T-cell (primary cell): ENCODE data around the gene SLC4A11. TPM values are rescaled to one million over a fixed set of nuclear protein-coding genes. Genes with fewer than 3 reads are reported as not detected.

Experiments
- ATAC-seq, 4 experiments: fragments of 200-7000 bp in 3 of 4; fragments of 150-1000 bp in 1 of 4; cut with Tn5 transposase; replicated peaks in 1 of 4; 1 replicate in 3 of 4; 2 replicates in 1 of 4; pipeline ENCODE4 v1.10.0; 2021; ENCODE audit warnings: moderate library complexity in 3 of 4, mild to moderate bottlenecking in 2 of 4, moderate number of reproducible peaks in 1 of 4
- CTCF ChIA-PET, 2 donors: fragments of 300-600 bp; sonication (Branson Sonifier 250); formaldehyde crosslinking; loops; one replicate each; lab custom pipeline; 2022; ENCODE audit warnings: antibody characterized with exemption in 2 of 2; lab: Charles Lee
- POLR2A ChIA-PET, 2 donors: fragments of 300-600 bp; sonication (Branson Sonifier 250); formaldehyde crosslinking; loops; one replicate each; lab custom pipeline; 2022; ENCODE audit warnings: antibody characterized with exemption in 2 of 2; lab: Charles Lee
- DNase-seq, 35 experiments: peaks; one replicate each; pipeline versions ENCODE4 v3.0.0 to v3.0.0-alpha.2; 2013 to 2023
- H3K27ac ChIP-seq: one replicate; pipeline ENCODE4 v1.5.1; 2013; ENCODE audit warnings: low read length
- H3K27me3 ChIP-seq, 2 experiments: replicated peaks in 1 of 2; 1 replicate in 1 of 2; 2 replicates in 1 of 2; pipeline versions ENCODE4 v1.6.1 to v1.7.0; 2013; ENCODE audit warnings: low read length in 1 of 2, mixed read lengths in 1 of 2; ENCODE audit not compliant: control insufficient read depth in 2 of 2, insufficient read depth in 2 of 2; ENCODE audit errors: extremely low read depth in 1 of 2
- H3K36me3 ChIP-seq, 2 donors: 1 replicate in 1 of 2; 2 replicates in 1 of 2; pipeline versions ENCODE4 v1.6.1 to v1.7.0; 2013; ENCODE audit warnings: low read length in 1 of 2; ENCODE audit not compliant: control insufficient read depth in 2 of 2, insufficient read depth in 1 of 2; ENCODE audit errors: extremely low read depth in 1 of 2
- H3K4me1 ChIP-seq, 2 experiments: 1 replicate in 1 of 2; 2 replicates in 1 of 2; pipeline versions ENCODE4 v1.6.1 to v1.7.0; 2013; ENCODE audit warnings: low read length in 2 of 2, mixed read lengths in 1 of 2; ENCODE audit not compliant: insufficient read depth in 2 of 2, control insufficient read depth in 1 of 2; ENCODE audit errors: extremely low read depth in 1 of 2
- H3K4me3 ChIP-seq, 2 donors: 1 replicate in 1 of 2; 2 replicates in 1 of 2; pipeline versions ENCODE4 v1.5.1 to v1.7.0; 2013; ENCODE audit warnings: mild to moderate bottlenecking in 2 of 2, low read length in 1 of 2, moderate library complexity in 1 of 2; ENCODE audit not compliant: control insufficient read depth in 1 of 2; ENCODE audit errors: extremely low read depth in 1 of 2
- H3K9me3 ChIP-seq: 2 replicates; pipeline ENCODE4 v1.7.0; 2013
- H3K27ac Mint-ChIP-seq, 2 donors: one replicate each; pipeline ENCODE4 v1.8.0; 2020 to 2021; ENCODE audit warnings: mild to moderate bottlenecking in 2 of 2, mixed read lengths in 2 of 2
- H3K27me3 Mint-ChIP-seq, 2 donors: one replicate each; pipeline ENCODE4 v1.8.0; 2021 to 2022; ENCODE audit warnings: mixed read lengths in 2 of 2
- H3K36me3 Mint-ChIP-seq: one replicate; pipeline ENCODE4 v1.8.0; 2021; ENCODE audit warnings: mixed read lengths
- H3K4me1 Mint-ChIP-seq, 3 donors: one replicate each; pipeline ENCODE4 v1.8.0; 2020 to 2022; ENCODE audit warnings: mixed read lengths in 3 of 3, mild to moderate bottlenecking in 1 of 3
- H3K4me3 Mint-ChIP-seq, 3 donors: one replicate each; pipeline ENCODE4 v1.8.0; 2020 to 2022; ENCODE audit warnings: mild to moderate bottlenecking in 3 of 3, mixed read lengths in 3 of 3, moderate library complexity in 3 of 3
- H3K9me3 Mint-ChIP-seq, 3 donors: one replicate each; pipeline ENCODE4 v1.8.0; 2020 to 2022; ENCODE audit warnings: mixed read lengths in 3 of 3
- WGBS: methylation state at CpG from one replicate; pipeline ENCODE4 v1.1.5; 2013; ENCODE audit warnings: missing lambda C conversion rate; ENCODE audit not compliant: insufficient coverage; 5-methylcytosine and 5-hydroxymethylcytosine counted together
- total RNA-seq, 35 experiments: library from RNA in 6 of 35; stranded (reverse) in 6 of 35; fragments of 120-200 nt in 1 of 35; gene quantifications; one replicate each; pipeline versions ENCODE4 v1.2.1 to v1.2.4 and lab custom pipeline; 2013 to 2026

The SLC4A11 gene
- total RNA-seq, 5 donors from 2014 or later (not counting 1 experiment from before 2014, with no cell fraction given), result 0.43 to 3.9 (median 1.4) TPM

DNA sequence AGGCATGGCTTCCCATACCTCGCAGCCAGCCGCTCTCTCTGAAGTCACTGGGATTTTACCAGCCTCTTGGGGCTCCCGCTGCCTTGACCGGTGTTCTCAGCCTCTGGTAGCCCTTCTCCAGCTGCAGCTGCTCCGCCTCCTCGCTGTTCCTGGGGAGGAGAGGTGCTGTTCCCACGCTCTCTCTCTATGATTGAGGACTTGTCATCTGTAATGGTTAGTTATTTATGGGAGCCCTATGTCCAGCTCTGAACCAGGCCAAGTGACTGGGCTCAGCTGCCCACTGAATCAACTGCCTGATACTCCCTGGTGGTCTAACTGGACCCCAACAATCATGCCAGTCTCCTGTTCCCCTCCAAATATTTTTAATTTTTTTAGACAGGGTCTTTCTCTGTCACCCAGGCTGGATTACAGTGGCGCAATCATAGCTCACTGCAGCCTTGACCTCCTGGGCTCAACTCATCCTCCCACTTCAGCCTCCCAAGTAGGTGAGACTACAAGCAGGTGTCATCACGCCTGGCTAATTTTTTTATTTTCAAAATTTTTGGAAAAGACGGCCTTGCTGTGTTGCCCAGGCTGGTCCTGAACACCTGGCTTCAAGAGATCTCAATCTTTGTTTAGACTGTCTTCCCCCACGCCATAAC, 4.8 kb upstream of the SLC4A11 start:
- Mint-ChIP-seq H3K9me3 (no peaks in the 10 kb centered on the region), H3K4me3 (no peak overlapping the region), H3K36me3 (no peaks in the 10 kb centered on the region), H3K27me3 (peaks cover 26 to 40% of the 10 kb centered on the region in 2 donors), H3K27ac (no peak overlapping the region), H3K4me1 (peaks cover 9 to 13% (median 9%) of the 10 kb centered on the region in 3 donors)
- no peaks in the 10 kb centered on the region for H3K9me3 ChIP-seq
- WGBS, result 89% methylated on average over 5 of the region's 11 CpGs
- ChIA-PET POLR2A (no interaction called here), CTCF (no interaction called here)
- H3K27ac ChIP-seq, result no peak overlapping the region
- H3K36me3 ChIP-seq, result no peaks in the 10 kb centered on the region
- ATAC-seq (no peak), DNase-seq (no peak)
- no peak overlapping the region for H3K4me3 ChIP-seq
- H3K27me3 ChIP-seq, result peaks cover 0 to 66% of the 10 kb centered on the region in 2 experiments
- peaks cover 0 to 18% of the 10 kb centered on the region in 2 experiments for H3K4me1 ChIP-seq

- H3K27ac ChIP-seq, result no peak overlapping the region
- H3K9me3 Mint-ChIP-seq, result no peaks in the 10 kb centered on the region
- ChIA-PET POLR2A (no interaction called here), CTCF (no interaction called here)
- H3K27me3 Mint-ChIP-seq, result peaks cover 26 to 36% of the 10 kb centered on the region in 2 donors
- ATAC-seq (no peak), DNase-seq (no peak)
- H3K36me3 ChIP-seq, result no peaks in the 10 kb centered on the region
- peaks cover 7 to 13% (median 10%) of the 10 kb centered on the region in 3 donors for H3K4me1 Mint-ChIP-seq
- no peak overlapping the region for H3K27ac Mint-ChIP-seq
- H3K36me3 Mint-ChIP-seq, result no peaks in the 10 kb centered on the region
- H3K4me3 Mint-ChIP-seq, result no peak overlapping the region
- peaks cover 0 to 24% of the 10 kb centered on the region in 2 experiments for H3K4me1 ChIP-seq
- no peak overlapping the region for H3K4me3 ChIP-seq
- H3K27me3 ChIP-seq, result peaks cover 2 to 65% of the 10 kb centered on the region in 2 experiments
- H3K9me3 ChIP-seq, result no peaks in the 10 kb centered on the region
- WGBS, result 63% methylated on average over 3 of the region's 6 CpGs
Measured at GRCh38 chr20:3242172-3242692, 3.2 kb upstream of the SLC4A11 start.

- Histone ChIP-seq H3K9me3 (no peaks in the 10 kb centered on the region), H3K4me3 (no peak overlapping the region), H3K36me3 (no peaks in the 10 kb centered on the region), H3K4me1 (peaks cover 0 to 25% of the 10 kb centered on the region in 2 experiments), H3K27me3 (peaks cover 3 to 69% of the 10 kb centered on the region in 2 experiments), H3K27ac (no peak overlapping the region)
- Mint-ChIP-seq H3K4me3 (peak overlapping the region; percentile 48 to 95 (median 70)), H3K4me1 (peaks cover 7 to 13% (median 12%) of the 10 kb centered on the region in 3 donors), H3K36me3 (no peaks in the 10 kb centered on the region), H3K9me3 (no peaks in the 10 kb centered on the region), H3K27me3 (peaks cover 35 to 45% of the 10 kb centered on the region in 2 donors), H3K27ac (no peak overlapping the region)
- ChIA-PET POLR2A (no interaction called here), CTCF (no interaction called here)
- WGBS, result 87% methylated on average over 13 of the region's 15 CpGs
- DNase-seq (no peak), ATAC-seq (no peak)
Measured at GRCh38 chr20:3240776-3241363, 1.9 kb upstream of the SLC4A11 start.

- POLR2A ChIA-PET, result interaction anchor here in 1 of 2 donors (0.6 kb wide), 1 partner anchor 145 kb away, joined by 3 read pairs; no protein-coding TSS in a partner anchor
- H3K27ac ChIP-seq, result no peak overlapping the region
- no peak overlapping the region for H3K27ac Mint-ChIP-seq
- H3K4me1 Mint-ChIP-seq, result peaks cover 7 to 13% (median 12%) of the 10 kb centered on the region in 3 donors
- peak overlapping the region; percentile 83 to 95 (median 87) for H3K4me3 Mint-ChIP-seq
- H3K36me3 ChIP-seq, result no peaks in the 10 kb centered on the region
- peak in 2 of 35 experiments; percentile 21 to 27 for DNase-seq
- H3K36me3 Mint-ChIP-seq, result no peaks in the 10 kb centered on the region
- H3K9me3 ChIP-seq, result no peaks in the 10 kb centered on the region
- peaks cover 0 to 25% of the 10 kb centered on the region in 2 experiments for H3K4me1 ChIP-seq
- H3K4me3 ChIP-seq, result peak overlapping the region; percentile 57 to 73
- peak in 3 of 4 experiments; percentile 10 to 24 (median 17) for ATAC-seq
- CTCF ChIA-PET, result no interaction called here
- peaks cover 35 to 51% of the 10 kb centered on the region in 2 donors for H3K27me3 Mint-ChIP-seq
- H3K9me3 Mint-ChIP-seq, result no peaks in the 10 kb centered on the region
- 14% methylated on average over 40 of the region's 54 CpGs for WGBS
- peaks cover 3 to 76% of the 10 kb centered on the region in 2 experiments for H3K27me3 ChIP-seq
Measured at GRCh38 chr20:3239867-3240775, 1.1 kb upstream of the SLC4A11 start.

- ChIA-PET POLR2A (no interaction called here), CTCF (no interaction called here)
- no peaks in the 10 kb centered on the region for H3K9me3 ChIP-seq
- H3K36me3 ChIP-seq, result no peaks in the 10 kb centered on the region
- H3K36me3 Mint-ChIP-seq, result no peaks in the 10 kb centered on the region
- H3K27me3 Mint-ChIP-seq, result peaks cover 34 to 42% of the 10 kb centered on the region in 2 donors
- peaks cover 7 to 13% (median 12%) of the 10 kb centered on the region in 3 donors for H3K4me1 Mint-ChIP-seq
- ATAC-seq (peak; percentile 69 to 82 (median 70)), DNase-seq (peak in 31 of 35 experiments; percentile 22 to 61 (median 38))
- H3K4me1 ChIP-seq, result peaks cover 0 to 25% of the 10 kb centered on the region in 2 experiments
- WGBS, result 1% methylated on average over 48 of the region's 48 CpGs
- no peak overlapping the region for H3K27ac Mint-ChIP-seq
- no peaks in the 10 kb centered on the region for H3K9me3 Mint-ChIP-seq
- H3K4me3 ChIP-seq, result peak overlapping the region; percentile 58 to 73
- peak overlapping the region; percentile 70 to 81 (median 80) for H3K4me3 Mint-ChIP-seq
- no peak overlapping the region for H3K27ac ChIP-seq
- H3K27me3 ChIP-seq, result peaks cover 3 to 75% of the 10 kb centered on the region in 2 experiments
Measured at GRCh38 chr20:3238616-3239025, 369 bp downstream of the SLC4A11 start.
